SU-DHL-6 (cell line): ENCODE data around the gene CAB39.

Source experiments
- EZH2phosphoT487 ChIP-seq: fragments of 200-600 bp; sonication (generic), shearing (Covaris generic); conservative IDR thresholded peaks from 2 replicates; pipeline ENCODE4 v1.6.1; 2018; ENCODE audit warnings: mild to moderate bottlenecking, antibody characterized with exemption, low read length, moderate library complexity, mixed read lengths
- TF ChIP-seq, protein P1 (sequence below): fragments of 200-600 bp; sonication (generic); IDR thresholded peaks from one replicate; pipeline ENCODE4 v1.5.1; 2017; ENCODE audit warnings: antibody characterized with exemption, mild to moderate bottlenecking, low read length, moderate library complexity; ENCODE audit not compliant: insufficient read depth, poor library complexity, severe bottlenecking

DNA sequence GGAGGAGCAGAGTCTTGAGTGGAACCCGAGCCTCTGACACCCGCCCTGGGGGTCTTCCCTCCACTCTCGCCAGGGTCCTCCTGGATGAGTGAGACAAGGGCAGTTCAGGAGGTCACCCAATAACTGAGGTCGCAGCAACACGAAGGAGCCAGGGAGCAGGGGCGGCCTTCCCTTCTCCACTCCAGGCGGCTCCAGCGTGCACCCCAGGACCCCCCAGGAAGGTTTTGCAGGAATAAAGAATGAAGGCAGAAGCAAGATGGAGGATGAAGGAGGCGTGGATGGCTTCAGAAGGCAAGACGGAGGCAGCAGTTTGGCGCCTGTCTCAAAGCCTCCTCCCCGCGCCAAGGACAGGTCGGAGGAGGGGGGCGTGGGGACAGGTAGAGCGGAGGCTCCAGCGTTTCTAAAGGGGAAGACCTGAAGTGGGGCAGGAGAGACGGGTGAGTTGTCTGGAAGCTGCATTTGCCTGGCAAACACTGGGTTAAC lies 151.5 kb downstream of the CAB39 start:
- TF ChIP-seq, protein P1, sequence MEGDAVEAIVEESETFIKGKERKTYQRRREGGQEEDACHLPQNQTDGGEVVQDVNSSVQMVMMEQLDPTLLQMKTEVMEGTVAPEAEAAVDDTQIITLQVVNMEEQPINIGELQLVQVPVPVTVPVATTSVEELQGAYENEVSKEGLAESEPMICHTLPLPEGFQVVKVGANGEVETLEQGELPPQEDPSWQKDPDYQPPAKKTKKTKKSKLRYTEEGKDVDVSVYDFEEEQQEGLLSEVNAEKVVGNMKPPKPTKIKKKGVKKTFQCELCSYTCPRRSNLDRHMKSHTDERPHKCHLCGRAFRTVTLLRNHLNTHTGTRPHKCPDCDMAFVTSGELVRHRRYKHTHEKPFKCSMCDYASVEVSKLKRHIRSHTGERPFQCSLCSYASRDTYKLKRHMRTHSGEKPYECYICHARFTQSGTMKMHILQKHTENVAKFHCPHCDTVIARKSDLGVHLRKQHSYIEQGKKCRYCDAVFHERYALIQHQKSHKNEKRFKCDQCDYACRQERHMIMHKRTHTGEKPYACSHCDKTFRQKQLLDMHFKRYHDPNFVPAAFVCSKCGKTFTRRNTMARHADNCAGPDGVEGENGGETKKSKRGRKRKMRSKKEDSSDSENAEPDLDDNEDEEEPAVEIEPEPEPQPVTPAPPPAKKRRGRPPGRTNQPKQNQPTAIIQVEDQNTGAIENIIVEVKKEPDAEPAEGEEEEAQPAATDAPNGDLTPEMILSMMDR: no peak
- no peak for TF ChIP-seq EZH2phosphoT487
